Measurements from ENCODE around the gene DLGAP1.

Gene DLGAP1

DNA sequence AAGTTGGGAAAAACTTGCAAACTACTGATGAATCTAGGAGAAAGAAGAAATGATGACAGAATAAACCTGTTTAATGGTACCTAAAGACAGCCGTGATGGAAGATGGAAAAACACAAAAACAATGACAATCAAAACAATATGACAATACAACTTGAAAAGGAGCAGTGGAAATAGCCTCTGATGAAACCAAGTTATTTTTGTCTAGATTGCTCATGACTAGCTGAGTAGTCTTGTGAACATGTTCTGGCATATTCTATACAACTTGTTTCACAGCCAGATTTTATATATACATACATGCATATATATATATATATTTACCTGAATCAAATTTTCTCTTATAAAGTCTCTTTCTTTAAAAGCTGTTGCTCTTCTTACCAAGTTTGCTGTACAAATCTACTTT lies 566.0 kb downstream of the DLGAP1 start:
- TF ChIP-seq ZBTB7A (IDR thresholded peaks at IDR 0.05; ENCODE audit: low read depth) (no peak), EGR1 (IDR thresholded peaks at IDR 0.05) (no peak), FOXM1 (IDR thresholded peaks at IDR 0.05; ENCODE audit: borderline replicate concordance, low read depth) (no peak), TAF1 (IDR thresholded peaks at IDR 0.05; ENCODE audit: low read depth) (no peak), CEBPB (IDR thresholded peaks at IDR 0.05) (no peak), YY1 (IDR thresholded peaks at IDR 0.05; ENCODE audit: low read depth) (no peak), RAD21 (IDR thresholded peaks at IDR 0.05; ENCODE audit: low read depth) (no peak), TCF12 (IDR thresholded peaks at IDR 0.05; ENCODE audit: low read depth) (no peak), TEAD4 (IDR thresholded peaks at IDR 0.05) (no peak), CREB1 (IDR thresholded peaks at IDR 0.05; ENCODE audit: low read depth) (no peak), NFIC (IDR thresholded peaks at IDR 0.05) (no peak), EP300 (IDR thresholded peaks at IDR 0.05; ENCODE audit: borderline replicate concordance) (no peak)
- TF ChIP-seq, protein P1, sequence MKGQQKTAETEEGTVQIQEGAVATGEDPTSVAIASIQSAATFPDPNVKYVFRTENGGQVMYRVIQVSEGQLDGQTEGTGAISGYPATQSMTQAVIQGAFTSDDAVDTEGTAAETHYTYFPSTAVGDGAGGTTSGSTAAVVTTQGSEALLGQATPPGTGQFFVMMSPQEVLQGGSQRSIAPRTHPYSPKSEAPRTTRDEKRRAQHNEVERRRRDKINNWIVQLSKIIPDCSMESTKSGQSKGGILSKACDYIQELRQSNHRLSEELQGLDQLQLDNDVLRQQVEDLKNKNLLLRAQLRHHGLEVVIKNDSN (IDR thresholded peaks at IDR 0.05) = no peak
- TF ChIP-seq, protein P2, sequence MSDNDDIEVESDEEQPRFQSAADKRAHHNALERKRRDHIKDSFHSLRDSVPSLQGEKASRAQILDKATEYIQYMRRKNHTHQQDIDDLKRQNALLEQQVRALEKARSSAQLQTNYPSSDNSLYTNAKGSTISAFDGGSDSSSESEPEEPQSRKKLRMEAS (IDR thresholded peaks at IDR 0.05) = no peak
- TF ChIP-seq, protein P3, sequence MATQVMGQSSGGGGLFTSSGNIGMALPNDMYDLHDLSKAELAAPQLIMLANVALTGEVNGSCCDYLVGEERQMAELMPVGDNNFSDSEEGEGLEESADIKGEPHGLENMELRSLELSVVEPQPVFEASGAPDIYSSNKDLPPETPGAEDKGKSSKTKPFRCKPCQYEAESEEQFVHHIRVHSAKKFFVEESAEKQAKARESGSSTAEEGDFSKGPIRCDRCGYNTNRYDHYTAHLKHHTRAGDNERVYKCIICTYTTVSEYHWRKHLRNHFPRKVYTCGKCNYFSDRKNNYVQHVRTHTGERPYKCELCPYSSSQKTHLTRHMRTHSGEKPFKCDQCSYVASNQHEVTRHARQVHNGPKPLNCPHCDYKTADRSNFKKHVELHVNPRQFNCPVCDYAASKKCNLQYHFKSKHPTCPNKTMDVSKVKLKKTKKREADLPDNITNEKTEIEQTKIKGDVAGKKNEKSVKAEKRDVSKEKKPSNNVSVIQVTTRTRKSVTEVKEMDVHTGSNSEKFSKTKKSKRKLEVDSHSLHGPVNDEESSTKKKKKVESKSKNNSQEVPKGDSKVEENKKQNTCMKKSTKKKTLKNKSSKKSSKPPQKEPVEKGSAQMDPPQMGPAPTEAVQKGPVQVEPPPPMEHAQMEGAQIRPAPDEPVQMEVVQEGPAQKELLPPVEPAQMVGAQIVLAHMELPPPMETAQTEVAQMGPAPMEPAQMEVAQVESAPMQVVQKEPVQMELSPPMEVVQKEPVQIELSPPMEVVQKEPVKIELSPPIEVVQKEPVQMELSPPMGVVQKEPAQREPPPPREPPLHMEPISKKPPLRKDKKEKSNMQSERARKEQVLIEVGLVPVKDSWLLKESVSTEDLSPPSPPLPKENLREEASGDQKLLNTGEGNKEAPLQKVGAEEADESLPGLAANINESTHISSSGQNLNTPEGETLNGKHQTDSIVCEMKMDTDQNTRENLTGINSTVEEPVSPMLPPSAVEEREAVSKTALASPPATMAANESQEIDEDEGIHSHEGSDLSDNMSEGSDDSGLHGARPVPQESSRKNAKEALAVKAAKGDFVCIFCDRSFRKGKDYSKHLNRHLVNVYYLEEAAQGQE (IDR thresholded peaks at IDR 0.05; ENCODE audit: low read depth) = no peak

DNA sequence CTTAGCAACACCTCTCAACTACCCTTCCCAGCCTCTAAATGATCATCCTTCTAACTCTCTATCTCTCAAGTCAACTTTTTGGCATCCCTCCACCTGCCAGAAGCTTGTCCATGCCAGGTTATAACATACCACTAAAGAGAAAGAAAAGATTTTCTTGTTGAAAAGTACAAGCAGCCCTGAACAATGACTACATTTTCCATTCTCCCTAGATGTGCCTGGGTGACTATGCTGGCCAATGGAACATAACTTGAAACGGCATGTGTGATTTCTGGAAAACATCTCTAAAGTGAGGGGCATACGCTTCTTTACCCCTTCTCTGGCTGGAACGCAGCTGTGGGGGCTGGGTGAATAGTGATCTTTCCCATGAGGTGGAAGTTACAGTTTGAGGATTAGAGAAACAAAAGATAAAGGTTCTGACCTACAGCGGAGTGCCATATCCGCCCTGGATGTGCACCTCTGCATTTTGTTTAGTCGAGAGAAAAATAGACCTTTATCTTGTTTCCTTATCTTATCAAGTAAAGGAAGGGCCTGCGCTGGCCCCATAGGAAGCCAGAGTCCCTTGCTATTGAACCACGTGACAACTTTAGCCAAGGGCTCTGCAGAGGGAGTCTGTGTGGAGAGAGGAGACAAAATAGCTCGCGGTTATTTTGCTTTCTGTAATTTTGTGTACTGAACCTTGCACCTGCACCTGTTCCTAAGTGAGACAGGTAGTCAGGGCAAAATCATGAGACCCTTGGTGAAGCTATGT lies 568.4 kb downstream of the DLGAP1 start:
- TF ChIP-seq NFIC (IDR thresholded peaks at IDR 0.05) (no peak), YY1 (IDR thresholded peaks at IDR 0.05; ENCODE audit: low read depth) (no peak), EP300 (IDR thresholded peaks at IDR 0.05; ENCODE audit: borderline replicate concordance) (no peak), TEAD4 (IDR thresholded peaks at IDR 0.05) (no peak), EGR1 (IDR thresholded peaks at IDR 0.05) (no peak), CREB1 (IDR thresholded peaks at IDR 0.05; ENCODE audit: low read depth) (no peak), ZBTB7A (IDR thresholded peaks at IDR 0.05; ENCODE audit: low read depth) (no peak), CEBPB (IDR thresholded peaks at IDR 0.05) (no peak), FOXM1 (IDR thresholded peaks at IDR 0.05; ENCODE audit: borderline replicate concordance, low read depth) (no peak), TAF1 (IDR thresholded peaks at IDR 0.05; ENCODE audit: low read depth) (no peak), TCF12 (IDR thresholded peaks at IDR 0.05; ENCODE audit: low read depth) (no peak), RAD21 (IDR thresholded peaks at IDR 0.05; ENCODE audit: low read depth) (no peak)
- TF ChIP-seq, protein P1 (IDR thresholded peaks at IDR 0.05) = no peak; the same call in 1 of the 2 replicates
- TF ChIP-seq, protein P2 (IDR thresholded peaks at IDR 0.05) = no peak
- TF ChIP-seq, protein P3 (IDR thresholded peaks at IDR 0.05; ENCODE audit: low read depth) = no peak

DNA sequence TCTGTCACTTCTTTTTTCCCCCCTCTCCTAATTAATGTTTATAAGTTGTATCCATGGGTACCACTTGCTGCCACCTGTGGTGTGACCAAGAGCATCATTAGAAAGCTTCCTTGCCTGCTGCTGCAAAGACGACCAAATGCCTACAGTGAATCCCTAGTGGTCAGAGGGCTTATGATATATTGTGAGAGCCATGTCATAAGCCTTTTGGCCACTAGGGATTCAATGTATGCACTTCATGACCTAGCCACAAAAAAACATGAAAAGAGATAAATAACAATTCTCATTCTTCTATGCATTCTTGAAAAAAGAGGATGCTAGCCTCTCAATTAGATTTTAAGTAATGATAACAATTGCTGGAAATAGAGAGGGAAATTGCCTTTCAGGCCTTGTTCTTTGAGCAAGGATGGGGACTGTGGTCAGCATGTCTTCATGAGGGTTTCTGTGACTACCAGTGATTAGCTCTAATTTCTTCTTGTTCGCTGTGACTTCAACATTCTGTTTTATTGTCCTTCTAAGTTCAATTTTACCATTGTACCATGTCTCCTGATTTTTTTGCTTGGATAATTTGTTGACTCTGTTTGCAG lies 569.8 kb downstream of the DLGAP1 start:
- TF ChIP-seq EGR1 (IDR thresholded peaks at IDR 0.05) = no peak
- no peak for TF ChIP-seq NFIC (IDR thresholded peaks at IDR 0.05)
- TF ChIP-seq, protein P2 (IDR thresholded peaks at IDR 0.05) = no peak
- TF ChIP-seq CREB1 (IDR thresholded peaks at IDR 0.05; ENCODE audit: low read depth) = no peak

DNA sequence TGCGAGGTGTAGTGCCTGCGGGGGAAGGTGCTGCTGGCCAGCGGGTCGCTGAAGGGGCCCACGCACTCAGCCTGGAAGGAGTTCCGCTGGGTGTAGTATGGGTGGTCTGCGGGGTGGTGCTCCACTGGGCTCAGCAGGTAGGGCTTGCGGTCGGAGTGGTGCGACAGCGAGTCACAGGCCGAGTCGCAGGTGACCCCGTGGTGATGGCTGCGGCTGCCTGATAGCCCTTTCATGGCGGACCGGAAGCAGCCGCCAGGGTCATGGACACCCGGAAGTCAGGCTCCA lies 575.3 kb downstream of the DLGAP1 start:
- no peak for TF ChIP-seq FOXM1 (IDR thresholded peaks at IDR 0.05; ENCODE audit: borderline replicate concordance, low read depth)
- TF ChIP-seq EGR1 (IDR thresholded peaks at IDR 0.05) = no peak
- no peak for TF ChIP-seq YY1 (IDR thresholded peaks at IDR 0.05; ENCODE audit: low read depth)
- TF ChIP-seq, protein P2 (IDR thresholded peaks at IDR 0.05) = no peak
- TF ChIP-seq TEAD4 (IDR thresholded peaks at IDR 0.05) = no peak
- no peak for TF ChIP-seq NFIC (IDR thresholded peaks at IDR 0.05)
- TF ChIP-seq TCF12 (IDR thresholded peaks at IDR 0.05; ENCODE audit: low read depth) = no peak

DNA sequence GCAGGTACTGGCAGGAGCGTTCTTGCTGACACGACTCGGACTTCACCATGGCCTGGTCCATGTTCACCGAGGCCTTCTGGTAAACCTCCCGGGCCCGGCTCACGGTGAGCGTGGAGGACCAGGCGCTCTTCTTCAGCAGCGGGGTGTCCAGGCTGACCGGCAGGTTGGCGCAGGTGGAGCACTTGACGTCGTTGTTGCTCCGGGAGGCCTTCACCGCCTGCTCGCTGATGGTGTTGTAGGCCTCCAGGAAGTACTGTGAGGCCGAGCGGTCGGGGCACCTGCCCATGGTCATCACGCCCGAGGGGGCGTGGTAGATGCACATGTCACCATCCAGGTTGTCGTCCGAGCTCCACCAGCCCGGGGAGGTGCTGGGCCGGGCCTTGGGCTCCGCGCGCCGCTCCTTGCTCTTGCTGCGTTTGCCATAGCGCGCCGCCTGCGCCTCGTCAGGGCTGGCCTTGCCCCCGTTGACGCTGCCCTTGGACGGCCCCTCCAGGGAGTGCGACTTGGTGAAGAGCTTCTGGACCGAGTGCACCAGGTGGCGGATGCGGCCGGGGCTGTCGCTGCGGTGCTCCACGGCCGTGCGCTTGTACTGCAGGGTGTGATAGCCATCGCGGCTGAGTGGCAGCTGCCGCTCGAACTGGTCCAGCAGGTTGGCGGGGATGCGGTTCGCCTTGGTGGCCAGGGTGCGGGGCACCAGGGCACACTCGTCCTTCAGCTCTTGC lies 575.8 kb downstream of the DLGAP1 start:
- TF ChIP-seq YY1 (IDR thresholded peaks at IDR 0.05; ENCODE audit: low read depth) = no peak
- no peak for TF ChIP-seq TEAD4 (IDR thresholded peaks at IDR 0.05)
- TF ChIP-seq TCF12 (IDR thresholded peaks at IDR 0.05; ENCODE audit: low read depth) = no peak
- TF ChIP-seq EGR1 (IDR thresholded peaks at IDR 0.05) = no peak

Data from Ishikawa (cell line).